Smooth muscle cell (in vitro differentiated cells): Measurements from ENCODE around the gene SSPN. TPM values are rescaled to one million over a fixed set of nuclear protein-coding genes. Genes with fewer than 3 reads are reported as not detected.

Experiments used
- DNase-seq: peaks from one replicate; lab custom pipeline; 2025; ENCODE audit not compliant: unreplicated experiment; lab: John Stamatoyannopoulos, UW
- H2AFZ ChIP-seq: fragments of 200-600 bp; sonication (generic); 2 replicates; pipeline ENCODE4 v1.6.0; 2016; ENCODE audit warnings: antibody characterized with exemption, low read depth, mild to moderate bottlenecking
- H3F3A ChIP-seq: fragments of 200-600 bp; sonication (generic); 2 replicates; pipeline ENCODE4 v1.6.0; 2017; ENCODE audit warnings: antibody characterized with exemption, low read depth
- H3K27ac ChIP-seq: fragments of 200-600 bp; sonication (generic); 2 replicates; pipeline ENCODE4 v1.5.1; 2016; ENCODE audit warnings: low read depth, mild to moderate bottlenecking
- H3K27me3 ChIP-seq: fragments of 200-600 bp; sonication (generic); 2 replicates; pipeline ENCODE4 v1.6.1; 2016; ENCODE audit warnings: low read depth, mild to moderate bottlenecking
- H3K36me3 ChIP-seq: fragments of 200-600 bp; sonication (generic); 2 replicates; pipeline ENCODE4 v1.5.1; 2016; ENCODE audit warnings: low read depth
- H3K4me1 ChIP-seq: fragments of 200-600 bp; sonication (generic); 2 replicates; pipeline ENCODE4 v1.5.1; 2016; ENCODE audit warnings: low read depth
- H3K4me2 ChIP-seq: fragments of 200-600 bp; sonication (generic); 2 replicates; pipeline ENCODE4 v1.6.0; 2016; ENCODE audit warnings: mild to moderate bottlenecking
- H3K4me3 ChIP-seq: fragments of 200-600 bp; sonication (generic); 2 replicates; pipeline ENCODE4 v1.5.1; 2016; ENCODE audit warnings: mild to moderate bottlenecking
- H3K79me2 ChIP-seq: fragments of 200-600 bp; sonication (generic); 2 replicates; pipeline ENCODE4 v1.6.0; 2016; ENCODE audit warnings: low read depth, mild to moderate bottlenecking
- H3K9ac ChIP-seq: fragments of 200-600 bp; sonication (generic); 2 replicates; pipeline ENCODE4 v1.6.0; 2016; ENCODE audit warnings: low read depth
- H3K9me3 ChIP-seq: fragments of 200-600 bp; sonication (generic); replicated peaks from 2 replicates; pipeline ENCODE4 v1.5.1; 2016; ENCODE audit warnings: low read depth
- H4K20me1 ChIP-seq: fragments of 200-600 bp; sonication (generic); 2 replicates; pipeline ENCODE4 v1.6.0; 2016; ENCODE audit warnings: low read depth
- CTCF ChIP-seq: fragments of 200-600 bp; sonication (generic); IDR thresholded peaks from 2 replicates; pipeline ENCODE4 v1.5.1; 2017; ENCODE audit warnings: borderline replicate concordance, mild to moderate bottlenecking, antibody characterized with exemption; ENCODE audit not compliant: insufficient read depth, poor library complexity, severe bottlenecking
- WGBS: methylation state at CpG from one replicate; pipeline ENCODE4 v1.1.7; 2016; ENCODE audit warnings: low lambda C conversion rate; 5-methylcytosine and 5-hydroxymethylcytosine counted together
- polyA plus RNA-seq: library from polyadenylated mRNA; unstranded; fragments of >200 nt; fragmentation: Nextera tagmentation; extraction: Ambion mirVana; gene quantifications from 2 replicates; pipeline ENCODE4 v1.2.1, GENCODE V29; 2016
- total RNA-seq: library from RNA; depleted of rRNA; stranded (reverse); fragments of >200 nt; gene quantifications from 2 replicates; pipeline ENCODE4 v1.2.3, GENCODE V29; 2014

Gene SSPN
- total and polyA plus RNA-seq, 2 experiments from 2014 or later = 22.6 to 24.4 TPM

- H3K79me2 ChIP-seq = no peaks in the 10 kb centered on the region
- H3F3A ChIP-seq = peaks cover 26% of the 10 kb centered on the region
- H2AFZ ChIP-seq = no peak overlapping the region
- no peak for DNase-seq
- H3K27ac ChIP-seq = no peak overlapping the region
- no peak for TF ChIP-seq CTCF
- H3K4me2 ChIP-seq = no peak overlapping the region
- H3K4me3 ChIP-seq = no peak overlapping the region
- 83% methylated on average over 1 of the region's 1 CpG for WGBS
- peaks cover 13% of the 10 kb centered on the region for H3K4me1 ChIP-seq
- no peaks in the 10 kb centered on the region for H3K36me3 ChIP-seq
- H4K20me1 ChIP-seq = no peaks in the 10 kb centered on the region
- no peak overlapping the region for H3K9ac ChIP-seq
- no peaks in the 10 kb centered on the region for H3K9me3 ChIP-seq
- no peaks in the 10 kb centered on the region for H3K27me3 ChIP-seq
These were observed 1.8 kb upstream of the SSPN start for GRCh38 chr12:26193539-26193938.

- no peaks in the 10 kb centered on the region for H3K9me3 ChIP-seq
- H3K4me1 ChIP-seq = peaks cover 9% of the 10 kb centered on the region
- H2AFZ ChIP-seq = peak overlapping the region; percentile 86
- no peaks in the 10 kb centered on the region for H3K27me3 ChIP-seq
- H3K27ac ChIP-seq = peak overlapping the region; percentile 87
- H3K36me3 ChIP-seq = no peaks in the 10 kb centered on the region
- peak; percentile 31 for DNase-seq
- no peak for TF ChIP-seq CTCF
- H3K4me2 ChIP-seq = peak overlapping the region; percentile 92
- H3F3A ChIP-seq = peaks cover 26% of the 10 kb centered on the region
- H4K20me1 ChIP-seq = no peaks in the 10 kb centered on the region
- peak overlapping the region; percentile 58 for H3K4me3 ChIP-seq
- no peaks in the 10 kb centered on the region for H3K79me2 ChIP-seq
- WGBS = under 1% methylated on average over 41 of the region's 45 CpGs
- peak overlapping the region; percentile 67 for H3K9ac ChIP-seq
These were observed 458 bp downstream of the SSPN start for GRCh38 chr12:26195641-26196420.

- Histone ChIP-seq H3K79me2 (no peaks in the 10 kb centered on the region), H2AFZ (peak overlapping the region; percentile 86), H3K36me3 (no peaks in the 10 kb centered on the region), H3F3A (peaks cover 26% of the 10 kb centered on the region), H3K27me3 (no peaks in the 10 kb centered on the region), H3K4me3 (peak overlapping the region; percentile 58), H3K9me3 (no peaks in the 10 kb centered on the region), H3K27ac (peak overlapping the region; percentile 87), H4K20me1 (no peaks in the 10 kb centered on the region), H3K9ac (peak overlapping the region; percentile 67), H3K4me2 (peak overlapping the region; percentile 92), H3K4me1 (peaks cover 9% of the 10 kb centered on the region)
- 45% methylated on average over 5 of the region's 5 CpGs for WGBS
- TF ChIP-seq CTCF = no peak
- DNase-seq = no peak
These were observed 996 bp downstream of the SSPN start for GRCh38 chr12:26196421-26196716.

GRCh38 chr12:26197832-26198231, 2.5 kb downstream of the SSPN start:
- Histone ChIP-seq H3F3A (peaks cover 26% of the 10 kb centered on the region), H3K4me3 (no peak overlapping the region), H3K79me2 (no peaks in the 10 kb centered on the region), H3K4me1 (peaks cover 9% of the 10 kb centered on the region), H3K9ac (peak overlapping the region; percentile 29), H3K36me3 (no peaks in the 10 kb centered on the region), H2AFZ (peak overlapping the region; percentile 49), H3K27me3 (no peaks in the 10 kb centered on the region), H3K4me2 (peak overlapping the region; percentile 92), H3K9me3 (no peaks in the 10 kb centered on the region), H4K20me1 (no peaks in the 10 kb centered on the region), H3K27ac (peak overlapping the region; percentile 87)
- DNase-seq = no peak
- WGBS = 77% methylated on average over 3 of the region's 3 CpGs
- no peak for TF ChIP-seq CTCF
